ENCODE measurements around the gene CEP55. TPM values are rescaled to one million over a fixed set of nuclear protein-coding genes. Genes with fewer than 3 reads are reported as not detected.

The CEP55 gene
- total and polyA plus RNA-seq, 2 of the 8 experiments (the other 6 are each of a cell fraction or from before 2014, with no cell fraction given), result 7.0 to 19.6 TPM

- Histone ChIP-seq H3K79me1 (ENCODE audit: low read depth, low read length) (no peaks in the 10 kb centered on the region), H3K18ac (ENCODE audit: extremely low read depth, low read length) (no peak overlapping the region), H3K27me3 (replicated peaks in 1 of 4; ENCODE audit: control insufficient read depth in 3 of 4, extremely low read depth in 1 of 4, insufficient read depth in 3 of 4, low read length in 3 of 4) (no peaks in the 10 kb centered on the region), H3K4ac (replicated peaks; ENCODE audit: insufficient read length, low read depth, low read length) (no peak overlapping the region), H2BK120ac (replicated peaks; ENCODE audit: low read depth, low read length) (no peak overlapping the region), H3K4me3 (ENCODE audit: extremely low read depth in 1 of 4, insufficient read depth in 2 of 4, low read depth in 3 of 4, low read length in 4 of 4) (no peak overlapping the region), H3K27ac (ENCODE audit: low read depth, low read length) (no peak overlapping the region), H2BK20ac (ENCODE audit: low read length) (no peak overlapping the region), H2BK12ac (ENCODE audit: low read depth, low read length) (no peak overlapping the region), H4K91ac (replicated peaks; ENCODE audit: insufficient read length, low read length) (no peak overlapping the region), H3K23ac (ENCODE audit: insufficient read length) (no peak overlapping the region), H3K23me2 (ENCODE audit: low read depth, low read length) (no peaks in the 10 kb centered on the region), H3K9ac (replicated peaks in 1 of 4; ENCODE audit: extremely low read depth in 1 of 4, low read depth in 3 of 4, low read length in 3 of 4) (no peak overlapping the region), H3K4me1 (replicated peaks in 1 of 4; ENCODE audit: control insufficient read depth in 3 of 4, insufficient read depth in 4 of 4, low read length in 3 of 4) (peaks cover 0 to 3% (median 1%) of the 10 kb centered on the region in 4 experiments; a peak in 3 of 7 replicates), H2BK15ac (ENCODE audit: low read length) (no peak overlapping the region), H3K79me2 (ENCODE audit: control insufficient read depth in 1 of 2, insufficient read depth in 2 of 2, low read length in 2 of 2) (no peaks in the 10 kb centered on the region), H2BK5ac (ENCODE audit: low read depth, low read length) (no peak overlapping the region), H3K36me3 (ENCODE audit: control insufficient read depth in 2 of 4, insufficient read depth in 4 of 4, low read length in 3 of 4) (no peaks in the 10 kb centered on the region), H3K4me2 (ENCODE audit: insufficient read depth in 1 of 2, low read depth in 2 of 2, low read length in 2 of 2) (no peak overlapping the region), H3K14ac (ENCODE audit: insufficient read length) (no peak overlapping the region), H4K20me1 (replicated peaks in 1 of 2; ENCODE audit: control insufficient read depth in 1 of 2, insufficient read depth in 2 of 2, low read length in 2 of 2) (no peaks in the 10 kb centered on the region), H3K9me3 (ENCODE audit: insufficient read depth in 2 of 2, low read depth in 1 of 2, low read length in 1 of 2) (no peaks in the 10 kb centered on the region), H4K8ac (ENCODE audit: extremely low read depth, insufficient read depth, low read length) (no peak overlapping the region), H4K5ac (ENCODE audit: insufficient read length, low read depth, low read length) (no peak overlapping the region), H3K56ac (replicated peaks; ENCODE audit: insufficient read length, low read depth, low read length) (no peak overlapping the region), H2AFZ (ENCODE audit: low read length) (no peak overlapping the region), H2AK5ac (ENCODE audit: low read depth, low read length) (no peak overlapping the region)
- no peak for DNase-seq (ENCODE audit: low read depth in 1 of 2, low spot score in 2 of 2)
- WGBS, 2 experiments (ENCODE audit: extremely low coverage in 1 of 2, insufficient coverage in 1 of 2, insufficient read length in 1 of 2, insufficient replicate concordance in 2 of 2, low coverage in 1 of 2, low lambda C conversion rate in 2 of 2, missing lambda C conversion rate in 1 of 2), result 89% methylated on average over 2 of the region's 2 CpGs; no CpG with 5 or more reads in 1 of the 2 experiments
- CTCF ChIA-PET (ENCODE audit: partially characterized antibody), result interaction anchor here (0.6 to 8.9 kb wide), 8 partner anchors 9 to 96 kb away, joined by 3 to 63 read pairs (median 6); partner anchors contain the start of gene MYOF
- POLR2A ChIA-PET (ENCODE audit: partially characterized antibody), result no interaction called here
- FAIRE-seq, result no peak
- TF ChIP-seq RFX5 (IDR thresholded peaks at IDR 0.05; ENCODE audit: borderline replicate concordance, low read depth, low read length), result no peak
Observed at GRCh38 chr10:93473161-93473560, 23.3 kb upstream of the CEP55 start.

Measured in H1 (cell line).